CD4-positive, alpha-beta T cell treated with Interleukin-2 at 100 ng/mL for 4 hours (primary cell): Measurements from ENCODE around the gene SMIM24.
"Not testable (repeated sequence)": the region's sequence is repeated elsewhere in the genome, so short reads cannot be mapped to it uniquely, and the experiment has no call there.

Experiments
- DNase-seq: peaks from one replicate; pipeline ENCODE4 v3.0.0-alpha.2; 2020; ENCODE audit warnings: low spot score

SMIM24 gene

GRCh38 chr19:3514930-3515329, 34.6 kb upstream of the SMIM24 start:
- DNase-seq: no peak

DNA sequence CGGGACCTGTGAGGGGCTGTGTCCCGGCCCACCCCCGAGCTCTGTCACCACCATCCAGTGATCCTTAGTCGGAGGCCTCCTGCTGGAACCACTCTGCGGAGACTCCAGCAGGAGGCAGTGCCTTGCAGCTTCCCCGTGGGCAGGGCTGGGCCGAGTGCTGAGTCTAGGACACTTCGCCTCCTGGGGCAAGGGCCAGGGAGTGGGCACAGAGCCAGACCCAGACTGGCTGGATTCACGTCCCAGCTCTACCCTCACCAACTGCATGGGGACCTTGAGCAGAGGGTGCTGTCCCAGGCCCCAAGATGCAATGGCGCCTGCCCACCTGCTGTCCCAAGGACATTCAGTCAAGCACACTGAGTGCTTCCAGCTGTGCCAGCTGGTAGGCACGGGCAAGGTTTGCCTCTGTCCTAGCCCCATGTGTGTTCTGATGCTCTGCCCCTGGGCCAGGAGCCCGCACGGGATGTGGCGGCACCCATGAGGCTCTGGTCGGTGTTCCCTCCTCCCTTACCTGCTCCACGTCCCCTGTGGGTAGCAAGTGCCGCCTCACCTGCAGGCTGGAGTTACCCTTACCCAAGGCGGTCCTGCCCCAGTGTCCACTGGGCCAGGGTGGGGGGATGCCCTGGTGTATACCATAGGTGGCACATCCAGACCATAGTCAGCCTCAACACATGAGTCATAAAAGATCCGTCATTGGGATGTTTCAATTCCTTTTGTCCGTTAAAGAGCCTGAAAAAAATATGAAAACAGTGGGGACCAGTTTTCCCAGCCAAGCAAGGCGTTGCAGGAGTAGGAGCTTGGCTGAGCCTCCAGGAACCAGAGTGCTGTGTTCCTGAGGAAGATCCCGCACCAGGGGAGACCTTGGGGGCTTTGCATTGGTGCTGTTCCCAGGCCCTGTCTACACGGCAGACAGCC, 33.2 kb upstream of the SMIM24 start:
- DNase-seq: no peak

DNA sequence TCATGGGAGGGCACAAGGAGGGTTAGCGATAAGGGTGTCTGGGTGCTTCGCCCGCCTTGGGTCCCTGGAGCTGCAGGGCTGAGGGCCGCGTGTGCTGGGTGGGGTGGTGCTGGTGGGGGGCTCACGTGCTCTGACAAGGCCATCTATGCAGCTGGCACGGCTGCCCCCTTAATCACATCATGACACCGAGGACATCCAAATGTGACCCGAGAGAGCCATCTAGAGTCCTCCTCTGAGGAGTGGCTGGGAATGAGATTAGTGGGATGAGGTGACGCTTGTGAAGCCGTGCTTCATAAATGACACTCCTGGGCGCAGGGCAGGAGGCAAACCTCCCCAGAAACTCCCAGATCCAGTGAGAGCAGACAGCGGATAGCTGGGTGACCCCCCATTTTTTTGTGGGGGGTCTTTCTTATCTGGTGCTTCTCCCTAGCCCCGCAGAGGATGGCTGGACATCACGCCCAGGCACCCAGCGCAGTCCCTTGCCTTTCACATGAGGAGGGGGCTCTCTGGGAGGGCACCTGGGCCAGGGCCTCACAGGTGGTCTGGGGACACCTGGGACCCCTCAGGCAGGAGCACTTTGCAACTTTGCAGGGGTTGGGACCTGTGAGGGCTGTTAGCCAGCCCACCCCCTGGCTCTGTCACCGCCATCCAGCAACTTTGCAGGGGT, 32.4 kb upstream of the SMIM24 start:
- no peak for DNase-seq

GRCh38 chr19:3511506-3512251, 31.4 kb upstream of the SMIM24 start:
- DNase-seq: no peak

DNA sequence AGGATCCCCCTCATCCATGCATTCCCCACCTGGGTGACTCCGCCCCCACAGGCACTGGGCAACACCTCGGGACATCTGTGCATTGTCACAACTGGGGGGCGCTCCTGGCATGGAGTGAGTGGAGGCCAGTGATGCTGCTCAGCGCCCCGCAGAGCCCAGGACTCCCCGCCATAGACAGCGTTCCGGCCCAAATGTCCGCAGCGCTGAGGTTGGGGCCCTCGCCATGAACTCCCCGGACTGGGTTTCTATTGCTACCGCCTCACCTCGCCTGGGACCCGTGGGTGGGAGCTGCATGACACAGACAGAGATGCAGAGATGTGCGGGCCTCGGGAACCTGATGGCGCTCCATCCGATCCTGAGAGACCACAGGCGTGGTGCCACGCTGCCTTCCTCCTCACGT, 30.4 kb upstream of the SMIM24 start:
- DNase-seq: no peak

DNA sequence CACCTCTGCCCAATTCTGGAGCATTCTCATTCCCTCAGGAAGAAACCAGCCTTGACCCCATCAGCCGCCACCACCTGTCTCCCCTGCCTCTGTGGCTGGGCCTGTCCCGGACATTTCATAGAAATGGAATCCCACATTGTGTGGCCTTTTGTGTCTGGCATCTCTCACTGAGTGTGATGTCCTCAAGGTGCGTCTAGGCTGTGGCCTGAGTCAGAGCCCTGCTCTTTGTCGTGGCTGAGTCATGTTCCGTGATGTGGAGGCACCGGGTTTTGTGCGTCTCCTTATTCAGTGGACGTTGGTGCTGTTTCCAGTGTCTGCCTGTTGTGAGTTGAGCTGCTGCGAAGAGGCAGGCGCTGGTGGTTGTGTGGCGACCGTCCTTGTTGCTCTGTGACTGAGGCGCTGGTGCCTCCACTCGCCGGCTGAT, 29.3 kb upstream of the SMIM24 start:
- DNase-seq: peak; percentile 7

GRCh38 chr19:3508771-3509535, 28.6 kb upstream of the SMIM24 start:
- DNase-seq: no peak

- DNase-seq: not testable (repeated sequence)
These were observed 27.9 kb upstream of the SMIM24 start for GRCh38 chr19:3508121-3508661.

DNA sequence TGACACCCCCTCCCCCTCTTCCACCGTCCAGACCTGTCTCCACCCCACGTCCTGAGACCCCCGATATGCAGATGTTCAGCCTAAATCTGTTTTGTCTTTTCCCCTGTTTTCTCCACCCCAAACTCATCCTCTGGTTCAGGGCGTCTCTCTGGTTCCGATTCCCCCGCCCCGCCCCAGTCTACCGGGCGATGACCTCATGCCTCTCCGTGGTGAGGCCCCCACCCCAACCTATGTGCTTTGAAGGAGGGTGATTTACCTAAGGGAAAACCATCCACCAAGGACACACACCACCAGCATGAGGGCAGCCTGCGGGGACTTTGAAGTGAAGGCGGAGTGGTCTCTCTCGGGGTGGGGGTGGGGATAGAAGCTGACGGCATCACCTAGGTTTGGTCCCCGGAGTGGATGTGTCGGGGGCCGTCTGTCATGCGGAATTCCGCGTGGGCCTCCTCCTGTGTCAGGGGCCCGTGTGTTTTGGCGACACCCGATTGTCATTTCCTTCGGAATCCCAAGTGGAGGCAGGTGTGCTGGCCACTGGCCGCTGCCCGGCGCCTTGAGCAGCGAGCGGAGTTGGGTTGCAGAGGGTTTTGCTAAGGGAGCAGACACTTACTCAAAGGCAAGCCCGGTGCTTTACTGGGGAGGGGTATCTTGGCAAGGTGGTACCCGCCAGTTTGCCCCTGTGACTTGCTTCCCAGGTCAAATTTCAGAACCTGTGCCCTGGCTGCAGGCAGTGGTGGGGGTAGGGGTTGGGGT, 27.2 kb upstream of the SMIM24 start:
- DNase-seq: peak; percentile 58

GRCh38 chr19:3506384-3507340, 26.3 kb upstream of the SMIM24 start:
- DNase-seq: peak; percentile 27

DNA sequence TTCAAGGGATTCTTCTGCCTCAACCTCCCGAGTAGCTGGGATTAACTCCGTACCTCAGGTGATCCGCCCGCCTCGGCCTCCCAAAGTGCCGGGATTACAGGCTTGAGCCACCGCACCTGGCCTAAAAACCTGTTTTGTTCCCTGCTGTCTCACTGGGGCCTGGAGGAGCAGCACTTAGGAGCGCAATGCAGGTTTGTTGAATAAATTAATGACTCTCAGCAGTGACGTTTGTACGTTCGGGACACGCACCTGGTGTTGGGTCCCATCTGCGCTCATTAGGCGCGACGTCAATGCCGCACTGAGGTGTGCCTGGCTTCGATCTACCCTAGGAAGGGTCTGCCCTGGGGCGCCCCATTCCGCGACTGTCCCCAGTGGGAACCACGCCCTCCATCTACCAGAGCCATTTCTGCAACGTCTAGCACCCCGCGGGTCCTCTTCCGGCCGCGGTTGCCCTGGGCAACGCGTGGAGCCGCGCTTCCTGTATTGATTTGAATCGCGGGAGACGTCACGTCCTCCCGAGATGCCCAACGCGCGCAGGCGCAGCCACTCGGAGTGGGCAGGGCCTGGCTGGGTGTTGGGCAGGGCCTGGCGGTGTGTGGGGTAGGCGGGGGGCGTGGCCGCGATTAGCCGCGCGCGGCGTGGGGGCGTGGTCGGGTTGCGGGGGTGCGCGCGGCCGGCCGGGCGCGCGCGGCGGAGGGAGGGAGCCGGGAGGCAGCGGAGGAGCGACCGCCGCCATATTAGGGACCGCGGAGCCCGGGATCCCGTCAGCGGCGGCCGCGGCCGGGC, 25.5 kb upstream of the SMIM24 start, which contains the start of gene FZR1:
Gene FZR1 (plus strand): TSS at position 714 of the 786 bp plus-strand sequence. CDS start 16,679 bp downstream, outside the sequence.
- DNase-seq: peak; percentile 100

GRCh38 chr19:3504735-3505134, 24.4 kb upstream of the SMIM24 start:
- no peak for DNase-seq

GRCh38 chr19:3503036-3503572, 22.8 kb upstream of the SMIM24 start:
- DNase-seq: no peak

GRCh38 chr19:3501780-3502179, 21.5 kb upstream of the SMIM24 start:
- no peak for DNase-seq

- peak; percentile 98 for DNase-seq
These were observed 20.2 kb upstream of the SMIM24 start, which contains the start of gene DOHH for GRCh38 chr19:3500429-3501101. Gene DOHH, minus strand, starts transcription at chr19:3500674. Its CDS starts 3,860 bp downstream, at chr19:3496814.

- DNase-seq: no peak
These were observed 19.6 kb upstream of the SMIM24 start for GRCh38 chr19:3499738-3500428.
